Mammary microvascular endothelial cell (primary cell): Measurements from ENCODE around the gene CDR2L. TPM values are rescaled to one million over a fixed set of nuclear protein-coding genes. Genes with fewer than 3 reads are reported as not detected.

ENCODE experiments used
- total RNA-seq: library from RNA; depleted of rRNA; stranded (reverse); fragments of >200 nt; gene quantifications from 2 replicates; pipeline ENCODE4 v1.2.3, GENCODE V29; 2015

CDR2L gene
- 34.8 and 37.3 TPM in 2 replicates for total RNA-seq

DNA sequence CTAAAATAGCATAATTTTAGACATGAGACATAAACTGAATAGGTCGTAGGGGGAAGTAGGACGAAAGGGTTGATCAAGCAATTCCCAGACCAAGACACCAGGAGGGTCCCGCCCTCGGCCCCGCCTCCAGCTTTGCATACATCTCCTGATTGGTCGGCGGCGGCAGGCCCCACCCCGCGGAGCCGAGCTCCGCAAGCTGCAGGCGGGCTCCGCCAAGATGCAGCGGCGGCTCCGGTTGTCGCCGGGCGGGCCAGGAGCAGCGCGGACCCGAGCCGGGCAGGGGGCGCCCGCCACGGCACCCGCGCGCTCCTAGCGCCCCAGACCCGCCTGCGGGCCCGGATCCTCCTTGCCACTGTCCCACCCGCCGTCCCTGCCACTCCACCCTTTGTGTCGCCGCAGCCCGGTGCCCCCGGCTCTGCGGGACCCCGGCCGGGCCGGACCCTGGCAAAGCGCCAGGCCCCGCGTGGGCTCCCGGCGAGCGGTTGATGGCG, at the start of gene CDR2L:
Gene CDR2L (plus strand): TSS at position 215 of the 491 bp plus-strand sequence. CDS start 412 bp downstream, outside the sequence.

DNA sequence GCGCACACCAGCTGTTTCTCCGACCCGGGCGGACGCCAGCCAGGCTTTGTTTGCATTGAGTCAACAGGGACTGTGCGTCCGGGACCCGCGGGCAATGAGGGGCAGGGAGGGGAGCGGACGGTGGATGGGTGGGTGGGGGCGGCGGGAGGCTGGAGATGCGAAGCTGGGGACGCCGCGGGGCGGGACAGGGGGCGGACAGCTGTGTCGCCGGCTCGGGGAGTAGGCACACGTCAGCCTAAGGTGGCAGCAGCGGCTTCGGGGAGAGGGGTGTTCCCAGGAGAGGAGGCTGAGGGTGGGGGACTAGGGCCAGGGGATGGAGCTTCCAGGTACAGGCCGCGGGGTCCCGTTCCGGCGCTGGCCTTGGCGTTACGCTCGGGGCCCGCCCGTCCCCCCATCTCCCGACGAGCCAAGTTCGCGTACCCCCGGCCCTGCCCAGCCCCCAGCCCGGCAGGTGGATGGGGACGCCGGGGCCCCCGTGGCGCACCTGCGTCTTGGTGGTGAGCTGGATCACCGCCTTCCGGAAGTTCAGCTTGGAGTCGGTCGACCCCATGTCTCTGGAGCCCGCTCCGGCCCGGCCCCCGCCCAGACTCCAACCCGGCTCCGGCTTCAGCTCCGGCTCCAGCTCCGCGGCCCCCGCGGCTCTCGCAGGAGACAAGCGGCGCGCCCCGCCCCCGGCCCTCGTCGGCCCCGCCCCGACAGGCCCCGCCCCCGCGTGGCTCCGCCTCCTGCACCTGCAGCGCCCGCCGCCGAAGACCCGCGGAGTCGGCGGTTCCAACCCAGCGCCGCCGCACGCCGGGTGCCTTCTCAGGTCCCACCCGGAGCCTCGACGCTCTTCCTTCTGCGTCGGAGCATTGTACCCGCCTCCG, 15.1 kb upstream of the CDR2L start, which contains the start of gene HID1:
Gene HID1 (minus strand): TSS at position 653 of the 866 bp plus-strand sequence. CDS start 103 bp downstream, at position 550.

DNA sequence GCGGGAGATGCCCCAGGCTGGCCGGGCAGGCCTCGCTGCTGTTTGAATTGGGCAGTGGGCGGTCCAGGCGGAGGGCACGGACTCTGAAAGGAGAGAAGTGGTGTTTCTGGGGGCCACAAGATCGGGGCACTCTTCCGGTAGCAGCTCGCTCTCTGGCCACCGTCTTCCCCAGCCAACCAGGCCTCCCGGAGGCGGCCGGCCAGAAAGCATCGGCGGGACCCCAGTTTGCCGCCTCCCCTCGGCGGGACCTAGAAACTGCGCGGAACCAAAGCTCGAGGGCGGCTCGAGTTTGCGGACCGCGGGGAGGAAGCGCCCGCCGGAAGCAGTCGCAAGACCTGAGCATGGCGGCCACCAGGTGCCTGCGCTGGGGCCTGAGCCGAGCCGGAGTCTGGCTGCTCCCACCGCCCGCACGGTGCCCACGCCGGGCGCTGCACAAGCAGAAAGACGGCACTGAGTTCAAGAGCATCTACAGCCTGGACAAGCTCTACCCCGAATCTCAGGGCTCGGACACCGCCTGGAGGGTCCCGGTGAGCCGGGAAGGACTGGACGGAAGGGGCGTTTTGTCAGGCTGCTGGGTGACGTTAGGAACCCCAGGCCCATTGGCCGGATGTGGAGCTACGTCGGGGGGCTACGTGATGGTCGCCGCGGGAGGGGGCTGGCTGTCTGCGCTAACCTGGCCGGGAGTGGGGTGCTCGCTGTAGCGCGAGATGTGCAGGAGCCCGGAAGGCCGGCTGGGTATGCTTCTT, 25.1 kb downstream of the CDR2L start, which contains the start of gene MRPL58:
Gene MRPL58 (plus strand): TSS at position 325 of the 746 bp plus-strand sequence. CDS start 17 bp downstream, at position 342.

DNA sequence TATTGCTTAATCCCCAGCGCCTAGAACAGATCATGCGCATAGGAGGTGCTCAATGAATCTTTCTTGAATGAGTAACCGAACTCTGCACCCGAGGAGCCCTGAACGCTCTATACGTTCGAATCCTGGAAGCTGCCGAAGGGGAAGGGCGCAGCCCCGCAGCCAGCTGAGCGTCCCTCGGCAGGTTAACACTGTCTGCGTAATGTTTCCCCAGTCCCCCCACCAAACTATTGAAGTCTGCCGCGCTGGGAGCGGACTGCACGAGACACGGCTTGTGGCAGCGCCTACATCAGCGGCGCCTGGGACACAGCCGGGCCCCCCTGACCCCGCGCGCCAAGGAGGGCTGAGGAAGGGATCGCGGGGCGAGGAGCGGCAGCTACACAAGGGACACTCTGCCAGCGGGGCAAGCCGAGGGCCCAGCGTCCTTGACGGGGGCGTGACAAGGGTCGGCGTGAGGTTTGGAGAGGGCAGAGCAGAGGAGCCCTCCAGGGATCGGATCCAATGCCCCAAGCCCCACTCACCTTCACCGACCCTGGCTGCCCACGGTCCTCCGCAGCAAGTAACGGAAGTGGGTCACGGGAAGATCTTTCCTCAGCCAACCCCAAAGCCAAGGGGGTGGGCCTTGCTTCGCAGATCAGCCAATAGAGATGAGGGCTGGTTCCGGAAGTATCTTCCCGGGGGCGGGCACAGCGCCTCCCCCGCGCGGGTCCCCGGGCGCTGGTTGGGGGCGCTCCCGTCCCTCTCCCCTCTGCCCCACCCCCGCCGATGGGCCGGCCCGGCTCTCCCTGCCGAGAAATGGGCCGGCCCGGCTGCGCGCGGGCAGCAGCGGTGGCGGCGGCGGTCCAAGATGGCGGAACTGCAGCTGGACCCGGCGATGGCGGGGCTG, 59.2 kb downstream of the CDR2L start, which contains the start of the genes ATP5PD and KCTD2:
Gene ATP5PD (minus strand): TSS at position 563 of the 883 bp plus-strand sequence. CDS start 4,319 bp downstream, outside the sequence.
Gene KCTD2 (plus strand): TSS at position 819 of the 883 bp plus-strand sequence. CDS start 26 bp downstream, at position 845.

Other genes with a start within 250 kb of the CDR2L start
- gene NHERF1, start 239.0 kb upstream of the CDR2L start, total RNA-seq, result 25.1 and 27.2 TPM in 2 replicates
- 15.7 and 22.2 TPM in 2 replicates for gene NAT9, start 211.3 kb upstream of the CDR2L start, total RNA-seq
- not detected in 2 replicates for gene GRIN2C, start 127.7 kb upstream of the CDR2L start, total RNA-seq
- gene FDXR, start 114.6 kb upstream of the CDR2L start, total RNA-seq, result 74.3 and 79.2 TPM in 2 replicates
- not detected in 2 replicates for gene FADS6, start 94.0 kb upstream of the CDR2L start, total RNA-seq
- not detected in 2 replicates for gene USH1G, start 64.4 kb upstream of the CDR2L start, total RNA-seq
- gene OTOP2, start 63.4 kb upstream of the CDR2L start, total RNA-seq, result not detected in 2 replicates
- gene OTOP3, start 51.7 kb upstream of the CDR2L start, total RNA-seq, result not detected in 2 replicates
- 14.3 and 15.5 TPM in 2 replicates for gene HID1, start 14.9 kb upstream of the CDR2L start, total RNA-seq
- gene MRPL58, start 25.0 kb downstream of the CDR2L start, total RNA-seq, result 85.4 and 109 TPM in 2 replicates
- gene ATP5PD, start 59.3 kb downstream of the CDR2L start, total RNA-seq, result 191 and 298 TPM in 2 replicates
- 15.0 and 19.5 TPM in 2 replicates for gene KCTD2, start 59.6 kb downstream of the CDR2L start, total RNA-seq
- 4.7 and 6.0 TPM in 2 replicates for gene SLC16A5, start 100.3 kb downstream of the CDR2L start, total RNA-seq
- gene ARMC7, start 122.3 kb downstream of the CDR2L start, total RNA-seq, result 6.3 and 7.8 TPM in 2 replicates
- gene NT5C, start 144.1 kb downstream of the CDR2L start, total RNA-seq, result 60.8 and 62.7 TPM in 2 replicates
- gene JPT1, start 166.9 kb downstream of the CDR2L start, total RNA-seq, result 273 and 396 TPM in 2 replicates
- 88.3 and 95.2 TPM in 2 replicates for gene SUMO2, start 195.3 kb downstream of the CDR2L start, total RNA-seq
- gene NUP85, start 218.0 kb downstream of the CDR2L start, total RNA-seq, result 44.2 and 50.5 TPM in 2 replicates